Measurements from ENCODE around the gene ROBO2.

Gene ROBO2

DNA sequence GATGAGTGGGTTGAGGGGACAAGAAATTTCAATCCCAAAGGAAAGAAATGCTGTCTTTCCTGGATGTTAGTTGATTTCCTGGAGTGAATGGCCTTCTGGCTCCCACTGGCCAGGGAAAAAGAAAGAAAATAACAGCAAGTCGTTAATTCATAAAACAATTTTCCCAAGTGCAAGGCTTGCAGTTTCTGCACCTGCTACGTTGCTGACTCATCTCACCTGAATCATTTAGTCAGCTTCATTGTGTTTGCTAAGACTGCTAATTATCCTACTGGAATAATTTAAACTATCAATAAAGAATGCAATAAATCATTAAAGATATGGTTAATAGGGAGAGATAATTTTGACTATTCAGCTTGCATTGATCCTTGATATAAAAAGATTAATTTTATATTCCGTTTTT is 387.6 kb downstream of the ROBO2 start:
- no peak for DNase-seq

- DNase-seq: no peak
Measured at GRCh38 chr3:77436908-77437307, 397.0 kb downstream of the ROBO2 start.

GRCh38 chr3:77446084-77446483 is 406.2 kb downstream of the ROBO2 start:
- DNase-seq: no peak

DNA sequence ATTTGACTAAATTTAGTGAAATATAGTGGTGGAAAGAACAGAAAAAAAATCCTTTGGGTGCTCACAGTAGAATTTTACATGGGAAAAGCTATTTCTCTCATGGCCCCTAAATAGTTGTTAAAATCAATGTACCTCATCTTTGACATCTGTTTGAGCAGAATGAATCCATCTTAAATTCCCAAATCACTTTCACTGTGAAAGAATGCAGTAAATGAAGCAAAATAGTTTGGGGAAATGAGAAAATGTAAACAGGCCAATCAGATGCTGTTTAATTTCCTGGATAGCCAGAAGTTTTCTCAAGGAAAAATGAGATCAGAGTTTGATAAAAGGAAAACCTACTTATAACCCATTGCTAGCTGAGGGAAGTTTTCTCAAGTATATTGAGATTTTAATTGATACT is 406.9 kb downstream of the ROBO2 start:
- no peak for DNase-seq

GRCh38 chr3:77449459-77450350 is 409.8 kb downstream of the ROBO2 start:
- no peak for DNase-seq

DNA sequence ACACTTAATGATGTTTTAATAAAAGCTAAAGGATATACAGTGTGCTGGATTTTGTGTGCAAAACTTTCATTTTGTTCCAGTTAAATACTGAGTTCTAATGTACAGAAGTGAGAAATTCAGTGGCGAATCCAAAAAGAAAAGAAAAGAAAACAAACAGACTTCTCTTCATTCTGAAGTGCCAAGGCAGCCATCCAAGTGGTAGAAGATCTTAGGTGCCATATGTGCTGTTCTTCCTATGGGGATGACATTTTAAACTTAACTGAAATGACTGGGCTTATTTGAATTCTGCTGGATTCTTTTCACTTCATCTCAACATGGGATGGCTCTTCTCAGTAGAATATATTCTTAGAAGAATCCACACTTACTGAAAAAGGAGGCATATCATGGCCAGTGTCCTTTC is 416.5 kb downstream of the ROBO2 start:
- DNase-seq: no peak

GRCh38 chr3:77456906-77457305 is 417.0 kb downstream of the ROBO2 start:
- DNase-seq: no peak

- DNase-seq: no peak
Measured at GRCh38 chr3:77459926-77460325, 420.0 kb downstream of the ROBO2 start.

DNA sequence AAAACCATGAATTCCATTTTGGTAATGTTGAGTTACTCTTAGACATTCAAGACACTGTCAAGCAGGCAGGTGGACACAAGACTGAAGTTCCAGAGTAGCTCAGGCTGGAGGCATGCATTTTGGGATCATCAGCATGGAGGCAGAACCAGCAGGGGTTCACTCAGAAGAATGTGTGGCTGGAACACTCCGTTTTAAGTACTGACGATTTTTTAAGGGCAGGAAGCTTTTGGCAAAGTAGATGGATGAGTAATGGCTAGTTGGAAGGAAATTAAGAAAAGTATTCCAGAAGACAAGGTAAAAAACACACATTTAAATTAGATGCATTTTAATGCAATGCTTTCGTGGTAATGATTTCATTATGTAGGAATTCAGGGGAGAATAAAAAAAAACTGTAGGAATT is 420.4 kb downstream of the ROBO2 start:
- DNase-seq: no peak

- no peak for DNase-seq
Measured at GRCh38 chr3:77462951-77463350, 423.1 kb downstream of the ROBO2 start.

GRCh38 chr3:77464111-77464688 is 424.3 kb downstream of the ROBO2 start:
- DNase-seq: no peak

DNA sequence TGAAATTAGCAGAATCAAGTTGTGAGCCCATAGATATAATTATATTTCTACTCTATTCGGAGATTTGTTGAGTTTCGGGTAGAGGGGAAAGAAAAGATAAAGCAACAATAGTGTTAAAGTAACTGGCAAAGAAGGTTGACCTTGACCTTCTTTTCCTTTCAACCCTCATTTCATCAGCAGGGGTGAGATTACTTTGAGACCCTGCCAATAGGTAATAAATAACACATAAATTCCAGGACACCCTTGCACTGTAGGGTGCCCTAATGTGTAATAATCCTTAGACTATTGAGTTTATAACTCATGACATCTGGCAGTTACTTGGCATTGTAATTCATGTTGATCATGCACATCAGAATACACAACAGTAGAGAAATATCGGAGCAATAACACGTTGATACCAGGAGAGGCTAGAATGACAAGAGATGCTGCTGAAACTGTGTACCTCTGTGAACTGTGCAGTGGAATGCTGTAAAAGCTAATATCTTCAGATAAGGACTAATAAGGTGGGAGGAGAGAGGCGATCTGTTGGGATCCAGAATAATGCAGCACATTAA is 426.7 kb downstream of the ROBO2 start:
- DNase-seq: no peak

GRCh38 chr3:77467702-77468625 is 428.1 kb downstream of the ROBO2 start:
- no peak for DNase-seq

- DNase-seq: no peak
Measured at GRCh38 chr3:77468626-77469020, 428.7 kb downstream of the ROBO2 start.

DNA sequence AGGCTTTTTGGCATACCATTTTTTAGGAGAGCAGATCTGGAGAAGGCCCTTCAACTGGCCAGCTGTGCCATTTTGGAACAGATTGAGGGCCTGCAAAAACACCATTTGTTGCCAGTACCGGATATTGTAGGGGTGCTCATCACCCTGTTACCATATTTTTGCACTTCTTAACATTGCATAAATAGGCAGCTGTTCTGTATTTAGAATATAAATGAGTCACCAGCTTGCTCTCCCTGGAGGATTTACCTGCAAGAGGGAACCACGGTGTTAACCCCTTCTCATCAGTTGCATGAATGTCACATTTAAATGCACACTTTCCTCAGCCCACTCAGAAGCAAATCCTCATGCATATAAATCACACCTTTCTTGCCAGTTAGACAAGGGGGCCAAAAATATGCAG is 435.6 kb downstream of the ROBO2 start:
- DNase-seq: no peak

DNA sequence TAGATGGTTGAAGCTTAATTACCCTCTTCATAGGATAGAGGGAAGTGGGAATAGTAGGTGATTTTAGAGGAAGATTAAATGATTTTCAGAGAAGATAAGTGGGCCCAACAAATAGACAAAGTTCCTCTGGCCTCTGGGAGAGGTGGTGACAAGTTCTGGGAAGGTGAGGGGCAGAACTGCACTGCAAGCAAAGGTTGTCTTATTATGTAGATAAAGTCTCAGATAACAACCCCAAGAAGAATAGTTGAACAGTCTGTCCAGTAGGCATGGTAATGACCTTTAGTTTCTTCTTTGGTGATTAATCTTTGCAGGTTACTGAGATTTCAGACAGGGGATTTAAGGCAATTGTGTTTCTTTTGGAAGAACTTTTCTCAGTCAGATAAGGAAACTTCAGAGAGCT is 439.1 kb downstream of the ROBO2 start:
- DNase-seq: no peak

- DNase-seq: no peak
Measured at GRCh38 chr3:77489216-77489615, 449.3 kb downstream of the ROBO2 start.

- no peak for DNase-seq
Measured at GRCh38 chr3:77491961-77492360, 452.1 kb downstream of the ROBO2 start.

DNA sequence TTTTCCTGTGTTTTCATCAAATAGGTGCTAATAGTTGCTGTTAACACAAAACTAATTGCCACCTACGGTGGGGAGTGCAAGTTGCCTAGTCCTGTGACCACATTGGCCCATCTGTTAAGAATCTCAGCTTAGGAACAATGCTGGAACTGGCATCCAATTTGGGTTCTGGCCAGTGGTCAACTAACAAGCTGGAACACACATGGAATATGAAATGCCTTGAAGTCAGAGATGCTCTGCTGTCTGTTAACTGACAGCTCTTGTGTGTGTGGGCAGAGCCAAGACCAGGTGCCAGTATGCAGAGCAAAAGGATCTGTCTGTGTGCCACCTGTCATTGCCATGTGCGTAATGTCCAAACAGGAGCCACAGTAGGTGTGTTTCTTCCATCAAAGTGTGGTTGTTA is 460.8 kb downstream of the ROBO2 start:
- no peak for DNase-seq

- DNase-seq: no peak
Measured at GRCh38 chr3:77506384-77506783, 466.5 kb downstream of the ROBO2 start.

DNA sequence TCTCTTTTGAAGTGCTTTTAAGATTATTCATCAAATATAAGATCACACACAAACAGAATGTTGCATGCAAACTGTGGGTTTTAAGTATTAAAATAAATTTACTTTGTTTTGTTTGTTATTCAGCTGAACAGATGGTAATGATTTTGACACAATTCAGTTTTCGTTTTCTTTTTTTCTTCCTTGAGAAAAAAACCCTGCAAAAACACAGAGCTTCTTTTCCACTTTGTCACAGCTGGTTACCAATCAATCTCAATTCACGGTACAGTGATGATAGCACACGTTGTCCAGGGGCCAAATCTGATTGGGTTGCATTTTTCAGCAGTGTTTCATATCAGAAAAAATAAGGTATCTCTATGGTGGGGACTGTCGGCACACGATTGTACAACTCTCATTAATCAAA is 473.6 kb downstream of the ROBO2 start:
- no peak for DNase-seq

DNA sequence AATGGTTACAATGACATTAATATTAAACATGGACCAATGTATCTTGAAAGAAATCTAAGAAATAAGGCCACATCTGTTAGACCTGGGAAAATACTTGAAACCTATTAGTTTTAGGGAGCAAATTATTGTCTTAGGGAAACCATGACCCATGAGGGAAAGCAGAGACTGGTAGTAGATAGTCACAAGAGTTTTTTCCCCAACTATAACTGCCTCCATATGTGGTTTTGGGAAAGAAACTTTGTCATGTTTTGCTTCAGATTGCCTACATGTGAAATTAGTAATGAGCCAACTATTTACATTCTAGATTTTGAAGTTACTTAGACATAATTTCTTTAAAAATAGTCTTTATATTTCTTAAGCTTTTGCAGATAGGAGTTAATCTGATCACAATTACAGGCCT is 474.9 kb downstream of the ROBO2 start:
- DNase-seq: no peak

DNA sequence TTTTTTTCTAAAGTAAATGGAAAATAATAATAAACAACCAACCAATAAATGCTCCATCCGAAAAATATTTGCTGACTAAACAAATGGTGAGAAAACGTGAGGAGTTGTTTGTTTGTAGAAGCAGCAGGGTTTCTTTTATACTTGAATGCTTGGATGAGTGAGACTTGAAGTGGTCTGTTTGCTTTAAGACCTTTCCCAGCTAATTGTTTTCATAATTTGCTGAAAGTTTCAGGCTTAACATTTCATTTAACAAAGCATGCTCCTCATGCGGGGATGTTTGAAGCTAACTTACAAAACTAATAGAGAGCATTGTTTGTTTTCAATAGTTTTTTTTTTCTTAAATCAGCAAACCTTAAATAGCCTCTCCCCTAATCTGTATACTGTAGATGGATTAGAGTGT is 484.6 kb downstream of the ROBO2 start:
- no peak for DNase-seq
